ENCODE data around the gene PARD3B. TPM values are rescaled to one million over a fixed set of nuclear protein-coding genes. Genes with fewer than 3 reads are reported as not detected.
"Not testable (repeated sequence)": the region's sequence is repeated elsewhere in the genome, so short reads cannot be mapped to it uniquely, and the experiment has no call there.

The PARD3B gene
- total and polyA plus RNA-seq, 2 experiments from 2014 or later: 3.5 to 4.4 TPM

GRCh38 chr2:204557604-204558003 lies 12.3 kb downstream of the PARD3B start (continued):
- TF ChIP-seq ZNF462 (CRISPR knock-in tag; IDR thresholded peaks at IDR 0.05): no peak

GRCh38 chr2:204559358-204559757 lies 14.1 kb downstream of the PARD3B start:
- H3K27ac Mint-ChIP-seq; H3K4me1 Mint-ChIP-seq; H3K27ac ChIP-seq (ENCODE audit: low read depth); H3K9me3 Mint-ChIP-seq; H3K27me3 ChIP-seq (ENCODE audit: insufficient read depth); H4K20me1 ChIP-seq (replicated peaks; ENCODE audit: insufficient read depth); H3F3A ChIP-seq (replicated peaks; ENCODE audit: low read depth); DNase-seq (ENCODE audit: low spot score); H2AFZ ChIP-seq; H3K9me2 ChIP-seq (ENCODE audit: insufficient read depth); H3K36me3 Mint-ChIP-seq (ENCODE audit: low read depth); H3K36me3 ChIP-seq (ENCODE audit: insufficient read depth); ATAC-seq; H3K4me3 Mint-ChIP-seq; H3K27me3 Mint-ChIP-seq (ENCODE audit: insufficient read depth, low read depth, poor library complexity); H3K4me1 ChIP-seq (ENCODE audit: insufficient read depth); H3K79me2 ChIP-seq (replicated peaks; ENCODE audit: insufficient read depth); H3K4me3 ChIP-seq; H3K4me2 ChIP-seq: not testable (repeated sequence)

- DNase-seq (ENCODE audit: low spot score): no peak
- Histone ChIP-seq H3K4me3 (no peak overlapping the region), H2AFZ (no peak overlapping the region), H3K4me1 (ENCODE audit: insufficient read depth) (no peaks in the 10 kb centered on the region), H3K79me2 (replicated peaks; ENCODE audit: insufficient read depth) (0 out of 2 replicates have a peak, but pooled peaks cover 4% of the 10 kb centered on the region), H3K36me3 (ENCODE audit: insufficient read depth) (no peaks in the 10 kb centered on the region), H4K20me1 (replicated peaks; ENCODE audit: insufficient read depth) (no peaks in the 10 kb centered on the region), H3F3A (replicated peaks; ENCODE audit: low read depth) (no peaks in the 10 kb centered on the region), H3K9me2 (ENCODE audit: insufficient read depth) (no peaks in the 10 kb centered on the region), H3K4me2 (no peak overlapping the region), H3K27ac (ENCODE audit: low read depth) (no peak overlapping the region), H3K27me3 (ENCODE audit: insufficient read depth) (no peaks in the 10 kb centered on the region)
- Mint-ChIP-seq H3K4me3 (no peak overlapping the region), H3K9me3 (peaks cover 10% of the 10 kb centered on the region; the same call in 2 of the 3 replicates), H3K4me1 (no peaks in the 10 kb centered on the region), H3K27ac (no peak overlapping the region), H3K36me3 (ENCODE audit: low read depth) (peaks cover 9% of the 10 kb centered on the region; the same call in 2 of the 3 replicates), H3K27me3 (ENCODE audit: insufficient read depth, low read depth, poor library complexity) (peaks cover 2% of the 10 kb centered on the region)
- no peak for ATAC-seq
- no peak for TF ChIP-seq CREB1 (CRISPR knock-in tag; IDR thresholded peaks at IDR 0.05; ENCODE audit: low read depth)
- TF ChIP-seq POLR2AphosphoS5 (IDR thresholded peaks at IDR 0.05; ENCODE audit: low read depth): no peak
- no peak for TF ChIP-seq ZNF331 (CRISPR knock-in tag; IDR thresholded peaks at IDR 0.05; ENCODE audit: low read depth)
- TF ChIP-seq NANOG (IDR thresholded peaks at IDR 0.05; ENCODE audit: borderline replicate concordance): no peak
- no peak for TF ChIP-seq STAT1 (IDR thresholded peaks at IDR 0.05; ENCODE audit: unreplicated experiment)
- no peak for TF ChIP-seq ZNF114 (CRISPR knock-in tag; IDR thresholded peaks at IDR 0.05)
- no peak for TF ChIP-seq EZH2phosphoT487 (IDR thresholded peaks at IDR 0.05; ENCODE audit: unreplicated experiment)
- no peak for TF ChIP-seq REST (IDR thresholded peaks at IDR 0.05; ENCODE audit: unreplicated experiment)
- TF ChIP-seq ETS1 (IDR thresholded peaks at IDR 0.05): no peak
- no peak for TF ChIP-seq JUNB (IDR thresholded peaks at IDR 0.05; ENCODE audit: unreplicated experiment)
Measured at GRCh38 chr2:204560902-204561301, 15.6 kb downstream of the PARD3B start.
